Stimulated activated CD4-positive, alpha-beta T cell treated with anti-CD3 and anti-CD28 coated beads, TNF-alpha, amount 100 ng/mL, for 48 hours (primary cell): ENCODE data around the gene SCAF8.

ENCODE experiments used
- DNase-seq, 3 donors: peaks; one replicate each; pipeline ENCODE4 v3.0.0-alpha.2; 2020; ENCODE audit warnings: low read depth in 3 of 3

Gene SCAF8

DNA sequence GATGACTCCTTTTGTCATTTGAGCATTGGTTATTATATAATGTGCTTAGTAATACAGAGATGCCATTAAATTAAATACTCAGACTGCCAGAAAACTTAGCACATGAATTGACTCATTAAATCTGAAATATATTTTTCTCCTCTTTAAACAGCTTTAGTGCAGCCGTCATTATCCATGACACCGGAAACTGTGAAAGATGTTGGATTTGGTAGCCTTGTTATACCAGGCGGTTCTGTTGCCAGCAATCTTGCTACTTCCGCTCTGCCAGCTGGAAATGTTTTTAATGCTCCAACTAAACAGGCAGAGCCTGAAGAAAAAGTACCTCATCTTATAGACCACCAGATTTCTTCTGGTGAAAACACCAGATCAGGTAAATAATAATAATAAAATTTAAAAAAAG is 97.6 kb downstream of the SCAF8 start:
- DNase-seq: no peak

DNA sequence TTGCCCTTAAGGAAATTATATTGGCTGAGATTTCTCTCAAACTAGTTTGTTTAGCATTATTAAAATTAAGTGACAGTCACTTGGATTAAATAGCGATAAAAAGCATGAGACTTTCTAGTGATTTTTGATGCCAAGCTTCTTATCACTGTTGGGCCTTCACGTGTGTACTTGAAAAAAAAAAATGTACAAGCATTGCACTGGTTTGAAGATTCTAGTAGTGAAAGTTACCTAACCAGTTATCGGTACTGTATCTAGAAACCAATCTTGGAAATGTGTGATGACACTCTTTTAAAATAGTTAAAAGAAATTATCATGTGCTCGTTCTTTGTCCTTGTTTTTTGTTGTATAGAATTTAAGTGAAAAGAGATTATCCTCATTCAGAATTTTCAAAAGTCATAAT is 102.1 kb downstream of the SCAF8 start:
- DNase-seq: no peak

DNA sequence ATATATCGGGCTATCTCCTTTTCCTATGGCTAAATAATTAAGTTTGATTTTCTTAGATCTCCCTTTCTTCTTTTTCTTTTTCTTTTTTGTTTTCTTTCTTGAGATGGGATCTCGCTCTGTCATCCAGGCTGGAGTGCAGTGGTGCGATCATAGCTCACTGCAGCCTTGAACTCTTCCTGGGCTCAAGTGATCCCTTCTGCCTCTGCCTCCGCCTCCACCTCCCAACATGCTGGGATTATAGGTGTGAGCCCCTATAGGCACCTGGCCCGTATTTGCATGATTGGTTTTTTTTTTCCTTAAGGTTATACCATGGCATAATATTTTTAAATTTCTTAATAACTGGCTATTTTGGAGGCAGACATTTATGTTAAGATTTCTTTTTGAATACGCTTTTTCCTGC is 106.3 kb downstream of the SCAF8 start:
- no peak for DNase-seq

DNA sequence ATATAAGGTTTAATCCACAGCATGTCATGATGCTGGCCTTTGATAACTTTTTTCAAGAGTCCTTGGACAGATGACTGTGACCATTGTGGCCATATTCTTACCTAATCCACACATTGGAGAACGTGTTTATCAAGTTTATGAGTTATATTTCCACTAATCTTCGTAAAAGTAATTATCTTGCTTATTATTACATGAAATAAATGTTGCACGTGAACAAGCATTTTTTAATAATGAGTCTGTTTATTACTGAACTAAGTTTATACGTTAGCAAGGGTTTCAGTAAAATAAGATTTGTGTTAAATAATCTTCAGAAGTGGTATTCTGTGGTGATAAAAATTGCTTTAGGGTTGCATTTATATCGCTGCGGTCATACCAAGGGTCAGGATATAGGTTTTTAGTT is 107.1 kb downstream of the SCAF8 start:
- DNase-seq: no peak

DNA sequence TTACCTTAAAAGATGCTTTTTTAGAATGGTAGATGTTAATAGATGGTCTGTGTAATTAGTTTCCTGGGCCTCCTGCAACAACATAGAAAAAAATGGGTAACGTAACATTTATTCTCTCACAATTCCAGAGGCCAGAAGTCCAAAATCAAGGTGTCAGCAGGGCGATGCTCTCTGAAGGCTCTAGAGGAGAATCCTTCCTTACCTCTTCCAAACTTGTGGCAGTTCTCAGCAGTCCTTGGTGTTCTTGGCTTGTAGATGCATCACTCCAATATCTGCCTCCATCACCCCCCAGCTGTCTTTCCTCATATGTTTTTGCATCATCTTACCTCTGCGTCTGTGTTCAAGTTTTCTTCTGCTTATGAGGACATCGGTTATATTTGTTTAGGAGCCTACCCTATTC is 107.9 kb downstream of the SCAF8 start:
- DNase-seq: no peak

DNA sequence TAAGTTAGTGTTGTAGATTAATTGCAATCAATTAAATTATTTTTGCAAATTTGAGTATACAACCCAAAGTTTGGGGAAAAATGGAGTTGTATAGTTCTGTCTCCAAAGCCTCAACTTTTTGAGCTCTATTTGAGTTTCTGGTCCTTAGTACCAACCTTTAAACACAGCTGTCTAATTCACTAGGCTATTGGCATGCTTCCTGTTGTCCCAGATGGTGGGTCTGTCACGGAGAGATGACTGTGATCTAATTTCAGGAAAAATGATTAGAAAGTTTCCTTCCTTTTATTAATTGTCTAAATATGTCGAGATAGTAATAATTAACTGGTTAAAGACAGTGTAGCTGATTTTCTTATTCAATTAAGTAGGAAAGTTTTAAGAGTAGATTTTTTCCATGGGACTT is 109.6 kb downstream of the SCAF8 start:
- DNase-seq: no peak

DNA sequence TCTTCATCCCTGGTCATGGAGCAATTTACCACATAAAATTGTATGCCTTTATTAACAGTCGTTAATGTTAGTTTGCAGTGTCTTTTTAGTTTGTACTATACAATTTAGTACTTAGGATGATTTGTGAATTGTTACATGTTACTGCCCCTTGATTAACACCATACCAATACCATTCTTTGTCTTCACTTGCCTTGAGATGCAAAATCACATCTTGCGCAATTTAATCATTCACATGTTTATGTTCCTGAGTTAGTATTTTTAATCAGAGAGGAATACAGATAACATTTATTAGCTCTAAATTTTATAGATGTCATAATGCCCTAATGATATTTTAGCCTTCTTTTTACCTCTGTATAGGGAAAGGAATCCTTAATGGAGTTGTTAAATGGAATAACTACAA is 114.1 kb downstream of the SCAF8 start:
- DNase-seq: no peak

DNA sequence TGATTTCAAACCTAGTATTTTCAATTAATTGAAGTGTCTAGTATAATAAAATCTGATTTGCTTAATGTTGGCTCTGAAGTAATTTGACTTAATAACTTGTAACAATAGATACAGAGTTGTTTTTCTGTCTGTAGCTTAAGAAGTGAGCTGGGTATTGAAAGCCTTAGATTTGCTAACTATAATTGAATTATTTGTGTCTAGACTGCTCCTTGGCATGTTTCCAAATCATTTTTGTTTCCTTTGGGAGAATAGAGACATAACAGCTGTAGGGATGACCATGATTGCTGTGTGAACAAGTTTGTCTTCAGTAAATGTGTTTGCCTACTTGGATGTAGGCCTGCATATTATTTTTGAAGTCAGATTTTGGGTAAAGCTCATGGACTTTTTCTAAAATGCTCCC is 115.4 kb downstream of the SCAF8 start:
- no peak for DNase-seq

DNA sequence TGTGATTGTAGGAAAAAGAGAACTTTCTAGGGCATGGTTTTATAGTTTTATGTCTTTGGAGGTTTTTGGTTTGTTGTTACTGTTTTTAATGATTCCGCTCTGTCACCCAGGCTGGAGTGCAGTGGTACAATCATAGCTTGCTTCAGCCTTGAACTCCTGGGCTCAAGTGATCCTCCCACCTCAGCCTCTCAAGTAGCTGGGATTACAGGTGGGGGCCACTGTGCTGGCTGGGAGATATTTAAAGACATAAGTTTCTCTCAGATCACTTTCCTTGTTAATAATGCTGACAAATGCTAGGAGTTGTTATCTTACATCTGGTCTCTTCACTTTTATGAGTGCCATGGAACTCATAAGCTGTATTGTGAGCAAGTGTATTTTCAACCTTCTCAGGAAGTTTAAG is 116.3 kb downstream of the SCAF8 start:
- DNase-seq: no peak

DNA sequence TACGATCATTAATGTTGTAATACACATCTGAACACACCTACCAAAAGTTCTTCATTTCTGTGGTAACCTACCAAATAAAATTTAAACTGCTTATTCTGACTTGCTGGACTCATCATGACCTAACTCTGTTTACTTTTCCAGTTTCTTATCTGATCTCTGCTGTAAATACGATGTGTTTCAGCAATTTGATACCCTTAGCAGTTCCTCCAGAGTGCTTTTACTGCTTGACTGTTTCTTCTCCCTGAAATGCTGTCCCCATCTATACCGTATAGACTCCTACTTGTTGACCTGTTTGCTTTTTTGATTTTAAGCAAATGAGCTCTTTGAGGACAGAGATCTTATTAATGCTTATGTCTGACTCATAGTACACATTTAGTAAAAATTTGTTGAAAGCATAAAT is 119.5 kb downstream of the SCAF8 start:
- DNase-seq: no peak

DNA sequence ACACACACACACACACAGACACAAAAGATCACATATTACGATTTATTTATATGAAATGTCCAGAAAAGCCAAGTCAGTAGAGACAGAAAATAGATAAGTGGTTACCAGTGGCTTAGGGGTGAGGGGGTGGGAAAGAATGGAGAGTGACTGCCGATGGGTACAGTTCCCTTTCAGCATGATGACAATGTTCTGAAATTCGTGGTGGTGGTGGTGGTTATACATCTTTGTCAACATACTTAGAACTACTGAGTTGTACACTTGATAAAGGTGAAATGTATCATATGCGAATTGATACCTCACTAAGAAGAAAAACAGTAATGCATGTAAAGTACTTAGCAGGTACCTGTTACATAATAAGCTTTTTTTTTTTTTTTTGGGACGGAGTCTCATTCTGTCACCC is 124.3 kb downstream of the SCAF8 start:
- no peak for DNase-seq

DNA sequence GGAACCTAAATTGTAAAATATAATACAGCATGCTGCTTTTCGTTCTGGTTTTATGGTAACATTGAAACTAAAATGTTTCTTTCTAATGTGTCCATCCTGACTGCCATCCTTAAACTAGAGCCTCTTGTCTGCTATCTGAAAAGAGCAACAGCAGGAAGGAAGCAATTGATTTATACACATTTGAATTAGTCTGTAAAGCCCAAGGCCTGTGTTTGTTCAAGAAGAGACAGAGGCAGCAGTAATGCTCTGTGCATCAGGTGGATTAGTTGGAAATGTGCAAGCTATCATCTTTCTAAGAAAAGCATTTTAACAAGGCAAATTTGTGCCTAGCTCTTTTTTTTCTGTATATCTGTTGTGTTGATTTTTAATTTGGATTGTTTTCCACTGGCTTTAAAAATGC is 128.6 kb downstream of the SCAF8 start:
- DNase-seq: no peak

DNA sequence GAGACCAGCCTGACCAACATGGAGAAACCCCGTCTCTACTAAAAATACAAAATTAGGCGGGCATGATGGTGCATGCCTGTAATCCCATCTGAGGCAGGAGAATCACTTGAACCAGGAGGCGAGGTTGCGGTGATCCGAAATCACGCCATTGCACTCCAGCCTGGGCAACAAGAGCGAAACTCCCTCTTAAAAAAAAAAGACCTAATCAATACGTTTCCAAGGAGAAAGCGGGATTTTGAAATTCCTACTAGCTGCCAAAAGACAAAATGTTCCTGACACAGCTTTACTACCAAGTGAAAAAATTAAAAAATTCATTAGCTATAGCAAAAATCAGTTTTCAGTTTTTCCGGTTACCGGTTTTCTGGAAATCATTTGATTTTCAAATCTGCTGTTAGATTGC is 129.3 kb downstream of the SCAF8 start:
- DNase-seq: no peak

DNA sequence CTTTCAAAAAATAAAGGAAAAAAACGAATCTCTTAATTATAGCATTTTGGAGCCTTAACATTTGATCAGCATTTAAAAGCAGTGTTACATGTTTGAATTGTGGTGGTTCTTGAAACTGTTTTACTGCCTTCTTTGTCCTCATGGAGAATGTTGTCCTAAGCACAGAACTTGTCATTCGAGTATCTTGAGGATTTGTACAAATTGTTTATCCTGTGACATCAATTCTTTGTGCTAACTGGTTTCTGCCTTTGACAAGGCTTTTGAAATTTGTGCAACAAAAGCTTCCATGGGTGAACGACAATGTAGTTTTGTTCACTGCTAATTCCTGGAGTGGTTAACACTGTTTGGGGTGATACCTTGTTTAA is 130.8 kb downstream of the SCAF8 start:
- no peak for DNase-seq

DNA sequence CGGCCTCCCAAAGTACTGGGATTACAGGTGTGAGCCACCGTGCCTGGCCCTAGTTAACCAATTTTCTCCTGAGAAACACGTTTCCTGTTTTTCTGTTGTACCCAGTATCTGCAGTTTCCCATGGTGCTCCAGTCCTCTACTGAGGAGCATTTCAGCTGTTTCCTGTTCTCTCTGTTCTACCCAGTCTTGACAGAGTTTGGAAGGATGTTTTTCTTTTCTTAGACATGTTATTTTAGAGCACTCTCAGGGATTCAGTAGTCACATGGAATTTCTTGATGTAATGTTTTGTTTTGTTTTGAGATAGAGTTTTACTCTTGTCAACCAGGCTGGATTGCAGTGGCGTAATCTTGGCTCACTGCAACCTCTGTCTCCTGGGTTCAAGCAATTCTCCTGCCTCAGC is 132.1 kb downstream of the SCAF8 start:
- no peak for DNase-seq

DNA sequence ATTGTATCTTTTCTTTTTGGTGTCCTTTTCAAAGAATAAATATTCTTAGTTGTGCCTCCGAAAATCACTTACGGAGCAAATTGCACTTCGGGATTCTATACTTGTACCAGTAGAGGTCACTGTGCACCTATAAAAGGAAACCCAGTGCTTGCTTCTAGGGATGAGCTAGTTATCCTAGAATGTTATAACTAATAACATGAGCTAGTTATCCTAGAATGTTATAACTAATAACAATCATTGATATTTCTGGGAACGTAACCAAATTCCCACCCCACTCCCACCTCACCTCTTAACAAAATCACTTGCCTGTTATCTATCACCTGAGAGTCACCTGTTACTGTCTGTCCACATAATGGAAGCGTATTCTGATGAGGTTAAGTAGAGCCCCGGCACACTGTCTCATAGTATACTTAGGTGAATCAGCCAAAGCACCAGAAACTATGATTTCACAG is 135.0 kb downstream of the SCAF8 start:
- no peak for DNase-seq

DNA sequence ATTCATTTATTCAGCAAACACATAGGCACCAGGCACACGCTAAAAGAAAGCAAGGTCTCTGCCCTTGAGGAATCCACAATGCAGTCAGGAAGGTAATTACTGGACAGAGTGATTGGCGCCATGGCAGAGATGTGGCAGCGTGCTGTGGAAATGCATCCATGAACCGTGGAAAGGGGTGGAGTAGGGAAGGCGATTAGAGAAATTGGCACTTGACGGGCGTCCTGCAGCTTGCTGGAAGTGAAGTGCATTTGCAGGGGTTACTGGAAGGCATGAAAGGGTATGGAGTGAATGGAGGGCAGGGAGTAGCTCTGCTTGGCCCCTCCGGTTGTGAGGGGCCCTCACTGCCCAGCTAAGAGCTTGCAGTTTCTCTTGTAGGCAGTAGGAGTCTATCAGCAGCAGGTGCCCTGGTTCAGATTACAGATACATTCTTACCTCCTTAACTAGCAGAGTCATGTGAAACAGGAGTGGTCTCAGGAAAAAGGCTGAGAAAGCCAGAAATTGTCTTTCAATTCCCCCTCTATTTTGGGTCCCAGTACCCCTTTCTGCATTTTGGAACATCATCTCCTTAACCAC is 139.4 kb downstream of the SCAF8 start:
- DNase-seq: no peak

DNA sequence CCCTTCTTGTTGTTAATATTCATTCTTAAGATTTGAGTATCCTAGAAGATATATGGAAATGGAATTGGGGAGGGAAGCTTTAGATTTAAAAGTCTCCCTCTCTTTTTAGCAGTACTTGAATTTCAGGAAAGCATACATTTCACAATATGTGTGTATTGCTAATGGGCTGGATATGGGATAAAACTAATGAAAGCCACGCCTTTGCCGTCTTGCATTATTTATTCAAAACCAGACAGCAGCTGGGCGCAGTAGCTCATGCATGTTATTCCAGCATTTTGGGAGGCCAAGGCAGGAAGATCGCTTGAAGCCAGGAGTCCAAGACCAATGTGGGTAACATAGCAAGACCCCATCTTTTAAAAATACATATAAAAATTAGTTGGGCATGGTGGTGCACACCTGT is 140.3 kb downstream of the SCAF8 start:
- DNase-seq: no peak

DNA sequence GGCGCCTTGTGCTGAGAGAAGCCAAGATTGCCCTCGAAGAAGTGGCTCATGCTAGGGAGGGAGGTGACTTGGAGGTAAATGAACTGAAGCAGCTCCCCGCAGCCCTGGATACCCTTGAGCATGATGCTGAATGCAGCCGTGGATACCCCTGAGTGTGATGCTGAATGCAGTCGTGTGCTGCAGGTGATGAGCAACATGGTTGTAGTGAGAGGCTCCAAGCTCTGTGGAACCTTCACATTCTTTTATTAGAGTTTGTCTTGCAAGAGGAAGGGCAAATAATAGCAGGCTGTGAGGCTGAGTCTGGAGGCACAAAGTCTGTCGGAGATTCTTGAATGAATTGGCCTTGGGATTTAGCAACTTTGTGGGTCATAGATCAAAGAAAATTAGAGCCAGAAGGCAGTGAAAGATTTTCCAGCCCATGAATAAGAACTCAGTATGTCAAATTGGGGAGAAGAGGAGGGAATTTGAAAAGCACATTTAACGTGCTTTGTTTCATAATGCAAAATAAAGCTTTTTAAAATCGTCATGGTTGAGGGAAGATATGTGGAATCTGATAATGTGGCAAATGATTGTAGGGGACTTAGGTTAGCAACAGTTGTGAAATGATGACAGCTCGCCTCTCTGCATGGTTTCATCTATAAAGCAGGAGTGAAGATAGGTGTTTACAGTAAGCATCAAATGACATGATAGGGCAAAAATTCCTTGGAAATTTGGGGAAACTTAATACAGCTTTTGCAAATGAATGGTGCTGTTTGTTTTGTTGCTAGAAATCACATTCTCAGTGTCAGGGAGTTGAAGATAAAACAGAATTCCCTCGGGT is 141.8 kb downstream of the SCAF8 start:
- no peak for DNase-seq

DNA sequence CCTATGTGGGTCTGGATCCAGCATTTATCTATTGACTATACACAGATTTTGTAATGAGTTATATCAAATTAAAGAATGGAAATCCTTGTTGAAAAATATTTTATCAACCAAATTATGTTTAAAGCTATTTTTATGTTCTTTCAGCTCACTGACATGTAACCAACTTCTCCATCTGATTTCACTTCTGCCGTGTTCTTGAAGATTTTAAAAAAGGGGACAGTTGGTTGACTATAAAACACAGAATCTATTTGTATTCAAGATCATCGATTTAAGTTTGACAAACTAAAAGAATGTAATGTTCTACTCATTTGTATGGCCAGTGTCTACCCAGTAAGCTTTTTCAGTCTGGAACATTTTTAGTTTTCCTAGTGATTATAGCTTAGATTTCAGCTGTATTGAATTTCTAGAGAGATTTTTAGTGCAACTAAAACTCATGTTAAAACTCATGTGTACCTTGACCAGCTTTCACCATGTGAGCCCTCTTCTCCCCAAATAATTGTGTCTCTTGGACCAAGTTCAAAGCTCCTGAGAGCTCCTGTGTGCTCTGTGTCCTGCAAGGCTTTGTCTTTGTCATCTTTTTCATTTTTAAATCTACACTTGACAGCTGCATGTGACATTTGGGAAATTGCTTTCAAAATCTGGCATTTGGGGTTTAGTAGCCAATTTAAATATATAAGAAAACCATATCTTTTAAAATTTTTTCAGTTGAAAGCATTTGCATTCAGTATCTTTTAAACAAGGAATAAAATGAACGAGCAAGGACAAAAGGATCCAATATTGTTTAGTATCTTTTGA is 143.5 kb downstream of the SCAF8 start:
- no peak for DNase-seq

DNA sequence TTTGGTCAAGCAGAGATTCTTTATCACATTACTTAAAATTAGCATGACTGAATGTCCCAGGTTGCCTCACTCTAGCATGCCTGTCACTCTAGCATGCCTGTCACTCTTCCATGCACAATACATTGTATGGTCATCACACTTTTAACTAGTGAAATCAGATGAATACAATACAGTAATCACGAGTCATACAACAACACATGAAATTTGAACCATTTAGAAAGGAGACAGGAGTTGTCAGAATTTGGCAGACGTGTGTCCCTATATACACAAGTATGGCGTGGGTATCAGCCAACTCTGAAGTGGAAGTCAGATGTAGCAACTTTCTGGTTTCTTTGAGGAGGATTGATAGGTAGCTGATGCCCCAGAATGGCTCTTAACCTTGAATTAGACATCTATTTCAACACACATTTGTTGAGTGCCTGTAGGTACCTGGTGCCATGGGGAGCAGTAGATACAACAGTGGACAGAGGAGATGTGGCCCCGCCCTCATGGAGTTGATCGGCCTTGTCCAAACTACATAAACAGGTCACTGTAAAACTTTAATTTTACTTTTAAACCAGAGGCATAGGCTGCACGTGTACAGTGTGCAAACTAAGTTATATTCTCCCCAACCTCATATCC is 145.8 kb downstream of the SCAF8 start:
- no peak for DNase-seq

DNA sequence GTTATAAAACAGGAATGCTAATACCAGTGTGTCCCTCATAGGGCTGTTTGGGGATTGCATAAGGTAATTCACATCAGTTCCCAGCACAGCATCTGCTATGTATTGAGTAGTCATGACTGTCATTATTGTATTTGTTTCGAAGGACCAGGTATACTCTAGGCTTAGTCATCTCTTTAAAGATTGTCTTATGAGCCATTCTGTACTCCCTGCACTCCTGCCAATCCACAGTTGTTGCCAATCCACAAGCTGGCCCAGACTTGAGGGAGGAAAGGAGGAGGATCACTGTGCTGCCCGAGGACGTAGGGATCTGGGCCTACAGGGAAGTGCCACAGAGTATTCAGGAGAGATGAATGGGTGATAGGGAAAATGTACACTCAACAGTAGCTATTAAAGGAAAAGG is 148.9 kb downstream of the SCAF8 start:
- no peak for DNase-seq
